ENCODE data around the gene GCC1.

Gene GCC1

DNA sequence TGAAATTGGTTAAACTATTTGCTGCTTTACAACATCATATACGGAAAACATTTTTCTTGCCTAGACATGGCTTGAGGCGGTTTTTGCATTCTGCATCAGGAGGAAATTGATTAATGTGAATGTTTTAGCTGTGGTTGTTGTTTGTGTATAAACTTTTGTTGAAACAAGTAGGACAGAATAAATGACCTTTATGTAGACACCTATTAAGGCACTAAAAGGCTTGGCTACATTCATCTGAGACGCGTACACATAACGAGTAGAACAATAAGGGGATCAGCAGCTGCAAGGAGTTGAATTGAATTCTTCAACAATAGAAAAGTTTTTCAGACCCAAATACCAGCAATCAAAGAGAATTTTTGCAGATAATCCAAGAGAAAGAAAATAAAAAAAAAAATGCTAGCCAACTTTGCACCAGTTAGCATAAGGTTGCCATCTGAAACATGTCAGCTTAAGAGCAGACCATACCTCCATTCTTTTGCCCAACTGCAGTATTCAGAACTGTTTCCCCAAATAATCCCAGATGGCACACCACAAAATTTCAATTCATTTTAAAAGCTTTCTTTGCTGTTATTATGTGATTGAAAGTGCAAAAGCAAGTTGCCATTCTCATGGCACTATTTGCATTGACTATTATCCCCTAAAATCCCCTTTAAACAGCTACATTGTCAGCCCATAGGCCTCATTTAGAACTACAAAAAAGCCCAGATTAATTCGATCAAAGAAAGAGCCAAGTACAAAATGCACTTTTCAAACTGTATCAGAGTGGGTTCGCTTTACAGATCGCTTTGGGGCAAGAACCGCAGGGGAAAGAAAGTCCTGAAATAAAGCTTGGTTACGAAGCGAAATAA, 49.6 kb downstream of the GCC1 start:
- no peak for DNase-seq

DNA sequence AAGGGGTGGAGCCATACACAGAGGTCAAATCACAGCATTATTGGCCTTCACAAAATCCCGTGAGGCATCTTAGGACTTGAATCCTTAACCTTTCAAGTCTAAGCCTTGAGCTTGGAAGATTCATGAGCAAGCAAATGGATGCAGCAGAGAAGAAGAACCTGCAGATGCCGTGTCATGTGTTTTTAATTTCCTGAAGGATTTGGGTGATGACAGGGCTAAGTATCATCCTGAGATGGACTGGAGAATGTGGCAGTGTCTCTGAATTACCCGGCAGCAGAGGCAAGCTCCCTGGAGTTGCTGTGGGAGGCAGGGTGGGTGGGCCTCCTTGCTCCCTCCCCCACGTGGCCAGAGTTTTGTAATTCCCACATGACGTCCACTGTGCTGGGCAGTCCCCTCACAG, 50.8 kb downstream of the GCC1 start:
- no peak for DNase-seq

DNA sequence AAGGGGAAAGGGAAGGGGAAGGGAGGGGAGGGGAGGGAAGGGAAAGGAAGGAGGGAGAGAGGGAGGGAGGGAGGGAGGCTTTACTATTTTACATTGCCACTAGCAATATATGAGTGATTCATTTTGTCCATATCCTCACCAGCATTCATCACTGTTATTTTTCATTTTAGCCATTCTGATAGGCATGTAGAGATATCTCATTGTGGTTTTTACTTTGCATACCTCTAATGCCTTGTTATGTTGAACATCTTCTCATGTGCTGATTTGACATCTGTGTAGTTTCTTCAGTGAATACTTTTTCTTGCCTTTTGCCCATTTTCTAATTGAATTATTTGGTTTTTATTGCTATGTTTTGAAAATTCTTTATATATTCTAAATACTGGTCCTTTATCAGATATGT, 52.7 kb downstream of the GCC1 start:
- DNase-seq = no peak

DNA sequence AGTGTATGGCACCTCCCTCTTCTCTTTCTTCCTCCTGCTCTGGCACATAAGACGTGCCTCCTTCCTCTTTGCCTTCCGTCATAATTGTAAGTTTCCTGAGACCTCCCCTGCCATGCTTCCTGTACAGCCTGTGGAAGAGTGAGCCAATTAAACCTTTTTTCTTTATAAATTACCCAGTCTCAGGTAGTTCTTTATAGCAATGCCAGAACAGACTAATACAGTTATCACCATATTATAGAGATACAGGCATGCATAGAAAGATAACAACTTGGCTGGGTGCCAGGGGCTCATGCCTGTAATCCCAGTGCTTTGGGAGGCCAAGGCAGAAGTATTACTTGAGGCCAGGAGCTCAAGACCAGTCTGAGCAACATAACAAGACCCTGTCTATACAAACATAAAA, 53.2 kb downstream of the GCC1 start:
- no peak for DNase-seq

All from NCI-H1694 (cell line).